WTC11 (cell line): Measurements from ENCODE around the gene CDKN3.

Experiments used
- ELF4 ChIP-seq: sonication (generic); formaldehyde crosslinking; IDR thresholded peaks from 2 replicates; pipeline ENCODE4 v1.8.1; 2022; ENCODE audit warnings: low read depth, mild to moderate bottlenecking, moderate library complexity, missing genetic modification reagents
- GABPB1 ChIP-seq: sonication (generic); formaldehyde crosslinking; IDR thresholded peaks from 2 replicates; pipeline ENCODE4 v1.8.1; 2023; ENCODE audit warnings: mild to moderate bottlenecking, missing genetic modification reagents
- JUN ChIP-seq: sonication (generic); formaldehyde crosslinking; IDR thresholded peaks from 2 replicates; pipeline ENCODE4 v1.8.0; 2023; ENCODE audit warnings: mild to moderate bottlenecking, missing genetic modification reagents
- ZNF423 ChIP-seq: fragments of 250-450 bp; sonication (Bioruptor Pico); IDR thresholded peaks from 2 replicates; pipeline ENCODE4 v2.1.2; 2022; ENCODE audit warnings: mild to moderate bottlenecking, moderate library complexity
- TF ChIP-seq, protein P1 (sequence below): sonication (generic); formaldehyde crosslinking; IDR thresholded peaks from 2 replicates; pipeline ENCODE4 v1.8.0; 2022; ENCODE audit warnings: mild to moderate bottlenecking, missing genetic modification reagents
- TF ChIP-seq, protein P2 (sequence below): fragments of 200-600 bp; IDR thresholded peaks from 2 replicates; pipeline ENCODE4 v1.8.0; 2022; ENCODE audit warnings: antibody characterized with exemption
- TF ChIP-seq, protein P3 (sequence below): sonication (generic); formaldehyde crosslinking; IDR thresholded peaks from 2 replicates; pipeline ENCODE4 v1.8.1; 2023; ENCODE audit warnings: mild to moderate bottlenecking, missing genetic modification reagents
- TF ChIP-seq, protein P4 (sequence below): sonication (generic); formaldehyde crosslinking; IDR thresholded peaks from 2 replicates; pipeline ENCODE4 v1.8.1; 2023; ENCODE audit warnings: mild to moderate bottlenecking, missing genetic modification reagents, borderline replicate concordance
- TF ChIP-seq, protein P5 (sequence below): sonication (generic); formaldehyde crosslinking; IDR thresholded peaks from 2 replicates; pipeline ENCODE4 v1.8.0; 2022; ENCODE audit warnings: mild to moderate bottlenecking, missing genetic modification reagents

DNA sequence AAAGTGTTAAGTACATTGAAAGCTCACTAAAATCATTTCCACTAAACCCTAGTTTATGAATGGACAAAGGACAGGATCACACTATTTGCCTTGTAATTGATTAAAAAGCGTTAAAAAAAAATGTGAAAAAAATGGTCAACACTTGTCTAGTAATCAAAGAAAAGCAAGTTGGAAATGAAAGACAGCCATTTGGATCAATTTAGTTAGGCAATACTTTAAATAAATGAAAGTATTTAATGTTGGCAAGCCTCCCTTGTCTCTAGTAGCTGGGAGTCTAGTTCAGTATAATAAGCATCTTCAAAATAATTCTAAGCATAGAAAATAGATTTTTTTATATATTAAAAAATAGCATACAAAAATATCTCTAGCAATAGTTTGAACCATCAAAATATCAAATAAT lies 58.6 kb downstream of the CDKN3 start:
- TF ChIP-seq, protein P1, sequence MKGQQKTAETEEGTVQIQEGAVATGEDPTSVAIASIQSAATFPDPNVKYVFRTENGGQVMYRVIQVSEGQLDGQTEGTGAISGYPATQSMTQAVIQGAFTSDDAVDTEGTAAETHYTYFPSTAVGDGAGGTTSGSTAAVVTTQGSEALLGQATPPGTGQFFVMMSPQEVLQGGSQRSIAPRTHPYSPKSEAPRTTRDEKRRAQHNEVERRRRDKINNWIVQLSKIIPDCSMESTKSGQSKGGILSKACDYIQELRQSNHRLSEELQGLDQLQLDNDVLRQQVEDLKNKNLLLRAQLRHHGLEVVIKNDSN (CRISPR knock-in tag): no peak
- TF ChIP-seq, protein P2, sequence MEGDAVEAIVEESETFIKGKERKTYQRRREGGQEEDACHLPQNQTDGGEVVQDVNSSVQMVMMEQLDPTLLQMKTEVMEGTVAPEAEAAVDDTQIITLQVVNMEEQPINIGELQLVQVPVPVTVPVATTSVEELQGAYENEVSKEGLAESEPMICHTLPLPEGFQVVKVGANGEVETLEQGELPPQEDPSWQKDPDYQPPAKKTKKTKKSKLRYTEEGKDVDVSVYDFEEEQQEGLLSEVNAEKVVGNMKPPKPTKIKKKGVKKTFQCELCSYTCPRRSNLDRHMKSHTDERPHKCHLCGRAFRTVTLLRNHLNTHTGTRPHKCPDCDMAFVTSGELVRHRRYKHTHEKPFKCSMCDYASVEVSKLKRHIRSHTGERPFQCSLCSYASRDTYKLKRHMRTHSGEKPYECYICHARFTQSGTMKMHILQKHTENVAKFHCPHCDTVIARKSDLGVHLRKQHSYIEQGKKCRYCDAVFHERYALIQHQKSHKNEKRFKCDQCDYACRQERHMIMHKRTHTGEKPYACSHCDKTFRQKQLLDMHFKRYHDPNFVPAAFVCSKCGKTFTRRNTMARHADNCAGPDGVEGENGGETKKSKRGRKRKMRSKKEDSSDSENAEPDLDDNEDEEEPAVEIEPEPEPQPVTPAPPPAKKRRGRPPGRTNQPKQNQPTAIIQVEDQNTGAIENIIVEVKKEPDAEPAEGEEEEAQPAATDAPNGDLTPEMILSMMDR: no peak
- TF ChIP-seq GABPB1 (CRISPR knock-in tag) (no peak), ELF4 (CRISPR knock-in tag) (no peak), JUN (CRISPR knock-in tag) (no peak), ZNF423 (CRISPR knock-in tag) (no peak)
- TF ChIP-seq, protein P3, sequence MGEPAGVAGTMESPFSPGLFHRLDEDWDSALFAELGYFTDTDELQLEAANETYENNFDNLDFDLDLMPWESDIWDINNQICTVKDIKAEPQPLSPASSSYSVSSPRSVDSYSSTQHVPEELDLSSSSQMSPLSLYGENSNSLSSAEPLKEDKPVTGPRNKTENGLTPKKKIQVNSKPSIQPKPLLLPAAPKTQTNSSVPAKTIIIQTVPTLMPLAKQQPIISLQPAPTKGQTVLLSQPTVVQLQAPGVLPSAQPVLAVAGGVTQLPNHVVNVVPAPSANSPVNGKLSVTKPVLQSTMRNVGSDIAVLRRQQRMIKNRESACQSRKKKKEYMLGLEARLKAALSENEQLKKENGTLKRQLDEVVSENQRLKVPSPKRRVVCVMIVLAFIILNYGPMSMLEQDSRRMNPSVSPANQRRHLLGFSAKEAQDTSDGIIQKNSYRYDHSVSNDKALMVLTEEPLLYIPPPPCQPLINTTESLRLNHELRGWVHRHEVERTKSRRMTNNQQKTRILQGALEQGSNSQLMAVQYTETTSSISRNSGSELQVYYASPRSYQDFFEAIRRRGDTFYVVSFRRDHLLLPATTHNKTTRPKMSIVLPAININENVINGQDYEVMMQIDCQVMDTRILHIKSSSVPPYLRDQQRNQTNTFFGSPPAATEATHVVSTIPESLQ (CRISPR knock-in tag): no peak
- TF ChIP-seq, protein P4, sequence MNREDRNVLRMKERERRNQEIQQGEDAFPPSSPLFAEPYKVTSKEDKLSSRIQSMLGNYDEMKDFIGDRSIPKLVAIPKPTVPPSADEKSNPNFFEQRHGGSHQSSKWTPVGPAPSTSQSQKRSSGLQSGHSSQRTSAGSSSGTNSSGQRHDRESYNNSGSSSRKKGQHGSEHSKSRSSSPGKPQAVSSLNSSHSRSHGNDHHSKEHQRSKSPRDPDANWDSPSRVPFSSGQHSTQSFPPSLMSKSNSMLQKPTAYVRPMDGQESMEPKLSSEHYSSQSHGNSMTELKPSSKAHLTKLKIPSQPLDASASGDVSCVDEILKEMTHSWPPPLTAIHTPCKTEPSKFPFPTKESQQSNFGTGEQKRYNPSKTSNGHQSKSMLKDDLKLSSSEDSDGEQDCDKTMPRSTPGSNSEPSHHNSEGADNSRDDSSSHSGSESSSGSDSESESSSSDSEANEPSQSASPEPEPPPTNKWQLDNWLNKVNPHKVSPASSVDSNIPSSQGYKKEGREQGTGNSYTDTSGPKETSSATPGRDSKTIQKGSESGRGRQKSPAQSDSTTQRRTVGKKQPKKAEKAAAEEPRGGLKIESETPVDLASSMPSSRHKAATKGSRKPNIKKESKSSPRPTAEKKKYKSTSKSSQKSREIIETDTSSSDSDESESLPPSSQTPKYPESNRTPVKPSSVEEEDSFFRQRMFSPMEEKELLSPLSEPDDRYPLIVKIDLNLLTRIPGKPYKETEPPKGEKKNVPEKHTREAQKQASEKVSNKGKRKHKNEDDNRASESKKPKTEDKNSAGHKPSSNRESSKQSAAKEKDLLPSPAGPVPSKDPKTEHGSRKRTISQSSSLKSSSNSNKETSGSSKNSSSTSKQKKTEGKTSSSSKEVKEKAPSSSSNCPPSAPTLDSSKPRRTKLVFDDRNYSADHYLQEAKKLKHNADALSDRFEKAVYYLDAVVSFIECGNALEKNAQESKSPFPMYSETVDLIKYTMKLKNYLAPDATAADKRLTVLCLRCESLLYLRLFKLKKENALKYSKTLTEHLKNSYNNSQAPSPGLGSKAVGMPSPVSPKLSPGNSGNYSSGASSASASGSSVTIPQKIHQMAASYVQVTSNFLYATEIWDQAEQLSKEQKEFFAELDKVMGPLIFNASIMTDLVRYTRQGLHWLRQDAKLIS (CRISPR knock-in tag): no peak
- TF ChIP-seq, protein P5, sequence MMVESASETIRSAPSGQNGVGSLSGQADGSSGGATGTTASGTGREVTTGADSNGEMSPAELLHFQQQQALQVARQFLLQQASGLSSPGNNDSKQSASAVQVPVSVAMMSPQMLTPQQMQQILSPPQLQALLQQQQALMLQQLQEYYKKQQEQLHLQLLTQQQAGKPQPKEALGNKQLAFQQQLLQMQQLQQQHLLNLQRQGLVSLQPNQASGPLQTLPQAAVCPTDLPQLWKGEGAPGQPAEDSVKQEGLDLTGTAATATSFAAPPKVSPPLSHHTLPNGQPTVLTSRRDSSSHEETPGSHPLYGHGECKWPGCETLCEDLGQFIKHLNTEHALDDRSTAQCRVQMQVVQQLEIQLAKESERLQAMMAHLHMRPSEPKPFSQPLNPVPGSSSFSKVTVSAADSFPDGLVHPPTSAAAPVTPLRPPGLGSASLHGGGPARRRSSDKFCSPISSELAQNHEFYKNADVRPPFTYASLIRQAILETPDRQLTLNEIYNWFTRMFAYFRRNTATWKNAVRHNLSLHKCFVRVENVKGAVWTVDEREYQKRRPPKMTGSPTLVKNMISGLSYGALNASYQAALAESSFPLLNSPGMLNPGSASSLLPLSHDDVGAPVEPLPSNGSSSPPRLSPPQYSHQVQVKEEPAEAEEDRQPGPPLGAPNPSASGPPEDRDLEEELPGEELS (CRISPR knock-in tag): no peak
